Superior temporal gyrus (tissue), 1 donor: ENCODE measurements around the gene RAD50.

ENCODE experiments used
- DNase-seq: peaks from one replicate; pipeline ENCODE4 v3.0.0-alpha.2; 2016; ENCODE audit errors: extremely low spot score

Gene RAD50

GRCh38 chr5:132661231-132662003 lies 104.6 kb downstream of the RAD50 start:
- DNase-seq: no peak

GRCh38 chr5:132662004-132662401 lies 105.2 kb downstream of the RAD50 start:
- DNase-seq: no peak

GRCh38 chr5:132662925-132663770 lies 106.4 kb downstream of the RAD50 start:
- DNase-seq: no peak

GRCh38 chr5:132663771-132664695 lies 107.3 kb downstream of the RAD50 start:
- DNase-seq: no peak

GRCh38 chr5:132664696-132665209 lies 108.0 kb downstream of the RAD50 start:
- DNase-seq: no peak

- DNase-seq: no peak
Measured at GRCh38 chr5:132665574-132666080, 108.8 kb downstream of the RAD50 start.

GRCh38 chr5:132666310-132667123 lies 109.7 kb downstream of the RAD50 start:
- no peak for DNase-seq

GRCh38 chr5:132667309-132667708 lies 110.5 kb downstream of the RAD50 start:
- DNase-seq: no peak

GRCh38 chr5:132667761-132668705 lies 111.3 kb downstream of the RAD50 start:
- DNase-seq: no peak

- DNase-seq: no peak
Measured at GRCh38 chr5:132668706-132669454, 112.1 kb downstream of the RAD50 start.

- DNase-seq: no peak
Measured at GRCh38 chr5:132669455-132669820, 112.7 kb downstream of the RAD50 start.

- no peak for DNase-seq
Measured at GRCh38 chr5:132669966-132670882, 113.4 kb downstream of the RAD50 start.

GRCh38 chr5:132671000-132671399 lies 114.2 kb downstream of the RAD50 start:
- no peak for DNase-seq

- no peak for DNase-seq
Measured at GRCh38 chr5:132673488-132673887, 116.7 kb downstream of the RAD50 start.

GRCh38 chr5:132673939-132674630 lies 117.3 kb downstream of the RAD50 start, which contains the start of gene IL4:
TSS of gene IL4 (plus strand) at chr5:132673989. CDS start at chr5:132674051, 62 bp downstream.
- DNase-seq: no peak

GRCh38 chr5:132674671-132675506 lies 118.1 kb downstream of the RAD50 start:
- no peak for DNase-seq
